ENCODE data around the gene TECTB.

TECTB gene

GRCh38 chr10:112275512-112276245 lies 7.5 kb upstream of the TECTB start:
- peak; percentile 2 for DNase-seq (ENCODE audit: low read depth)

GRCh38 chr10:112278871-112279270 lies 4.3 kb upstream of the TECTB start:
- DNase-seq (ENCODE audit: low read depth) = no peak

- DNase-seq (ENCODE audit: low read depth) = no peak
These were observed 3.8 kb upstream of the TECTB start for GRCh38 chr10:112279433-112279832.

GRCh38 chr10:112280205-112280921 lies 2.8 kb upstream of the TECTB start:
- peak; percentile 8 for DNase-seq (ENCODE audit: low read depth)

- peak; percentile 27 for DNase-seq (ENCODE audit: low read depth)
These were observed 1.1 kb upstream of the TECTB start for GRCh38 chr10:112282086-112282485.

GRCh38 chr10:112286837-112287818 lies 3.9 kb downstream of the TECTB start:
- no peak for DNase-seq (ENCODE audit: low read depth)

GRCh38 chr10:112287844-112288243 lies 4.6 kb downstream of the TECTB start:
- DNase-seq (ENCODE audit: low read depth) = no peak

- DNase-seq (ENCODE audit: low read depth) = no peak
These were observed 5.3 kb downstream of the TECTB start for GRCh38 chr10:112288486-112288885.

GRCh38 chr10:112289373-112290053 lies 6.3 kb downstream of the TECTB start:
- DNase-seq (ENCODE audit: low read depth) = no peak

- no peak for DNase-seq (ENCODE audit: low read depth)
These were observed 6.8 kb downstream of the TECTB start for GRCh38 chr10:112290054-112290373.

GRCh38 chr10:112294169-112294568 lies 11.0 kb downstream of the TECTB start:
- no peak for DNase-seq (ENCODE audit: low read depth)

GRCh38 chr10:112295853-112296830 lies 12.9 kb downstream of the TECTB start:
- DNase-seq (ENCODE audit: low read depth) = peak; percentile 24

GRCh38 chr10:112296908-112297331 lies 13.7 kb downstream of the TECTB start:
- no peak for DNase-seq (ENCODE audit: low read depth)

GRCh38 chr10:112298581-112298980 lies 15.4 kb downstream of the TECTB start:
- DNase-seq (ENCODE audit: low read depth) = no peak

GRCh38 chr10:112299456-112299855 lies 16.3 kb downstream of the TECTB start:
- DNase-seq (ENCODE audit: low read depth) = no peak

- no peak for DNase-seq (ENCODE audit: low read depth)
These were observed 19.1 kb downstream of the TECTB start for GRCh38 chr10:112302335-112302734.

- no peak for DNase-seq (ENCODE audit: low read depth)
These were observed 20.3 kb downstream of the TECTB start for GRCh38 chr10:112303528-112303927.

GRCh38 chr10:112304267-112304859 lies 21.2 kb downstream of the TECTB start:
- DNase-seq (ENCODE audit: low read depth) = peak; percentile 58

GRCh38 chr10:112307358-112308124 lies 24.3 kb downstream of the TECTB start:
- peak; percentile 42 for DNase-seq (ENCODE audit: low read depth)

GRCh38 chr10:112308125-112308502 lies 24.9 kb downstream of the TECTB start:
- no peak for DNase-seq (ENCODE audit: low read depth)

Data from amniotic epithelial cell (primary cell).